NCI-H526 treated with DMSO at 0.1 percent for 48 hours (cell line): Measurements from ENCODE around the gene SIT1.
"Not testable (repeated sequence)": the region's sequence is repeated elsewhere in the genome, so short reads cannot be mapped to it uniquely, and the experiment has no call there.

Experiments used
- DNase-seq: peaks from one replicate; lab custom pipeline; 2025; lab: John Stamatoyannopoulos, UW

SIT1 gene

DNA sequence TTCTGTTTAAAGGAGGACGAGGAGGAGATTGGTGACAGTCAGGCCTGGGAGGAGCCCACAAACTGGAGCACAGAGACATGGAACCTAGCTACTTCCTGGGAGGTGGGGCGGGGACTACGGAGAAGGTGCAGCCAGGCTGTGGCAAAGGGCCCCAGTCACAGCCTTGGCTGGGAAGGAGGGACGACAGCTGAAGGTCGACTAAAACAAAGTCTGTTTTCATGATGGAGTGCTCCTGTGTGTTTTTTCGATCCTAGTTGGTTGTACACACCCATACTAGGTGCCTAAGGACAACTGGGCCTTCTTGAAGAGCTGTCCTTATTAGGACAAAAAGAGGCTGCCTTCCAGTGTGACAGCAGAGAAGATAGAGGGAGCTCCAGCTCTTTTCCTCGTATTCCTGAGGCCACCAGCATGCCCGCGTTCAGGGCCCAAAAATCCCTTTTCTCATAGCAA lies 10.3 kb upstream of the SIT1 start:
- no peak for DNase-seq

DNA sequence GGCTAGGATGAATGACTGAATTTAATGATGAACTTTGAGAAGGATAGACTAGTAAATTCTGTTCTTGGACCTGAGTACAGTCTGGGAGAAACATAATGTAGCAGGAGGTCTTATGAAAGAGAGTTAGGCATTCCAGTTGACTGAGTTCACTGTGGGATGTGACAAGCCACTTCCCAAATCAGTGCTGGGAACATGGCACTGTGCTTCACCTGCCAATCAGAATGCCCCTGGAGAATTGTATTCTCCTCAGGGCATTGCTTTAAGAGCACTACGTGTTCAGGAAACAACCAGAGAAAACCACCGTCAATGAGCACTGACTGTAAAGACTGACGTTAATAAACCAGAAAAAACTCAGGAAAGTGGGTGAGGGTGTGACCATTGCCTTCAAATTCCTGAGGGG lies 8.6 kb upstream of the SIT1 start:
- no peak for DNase-seq

DNA sequence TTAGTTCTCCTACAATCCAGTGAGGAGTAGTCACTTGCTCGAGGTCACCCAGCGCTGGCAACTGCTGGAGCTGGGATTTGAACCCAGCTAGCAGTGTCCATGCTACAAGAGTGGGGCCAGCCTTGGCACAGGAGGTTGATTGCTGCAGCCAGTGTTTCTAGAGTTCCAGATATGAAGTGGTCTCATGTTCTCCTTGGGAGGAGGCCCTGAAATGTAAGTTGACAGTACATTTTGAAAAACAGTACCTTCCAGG lies 8.2 kb upstream of the SIT1 start:
- DNase-seq: no peak

DNA sequence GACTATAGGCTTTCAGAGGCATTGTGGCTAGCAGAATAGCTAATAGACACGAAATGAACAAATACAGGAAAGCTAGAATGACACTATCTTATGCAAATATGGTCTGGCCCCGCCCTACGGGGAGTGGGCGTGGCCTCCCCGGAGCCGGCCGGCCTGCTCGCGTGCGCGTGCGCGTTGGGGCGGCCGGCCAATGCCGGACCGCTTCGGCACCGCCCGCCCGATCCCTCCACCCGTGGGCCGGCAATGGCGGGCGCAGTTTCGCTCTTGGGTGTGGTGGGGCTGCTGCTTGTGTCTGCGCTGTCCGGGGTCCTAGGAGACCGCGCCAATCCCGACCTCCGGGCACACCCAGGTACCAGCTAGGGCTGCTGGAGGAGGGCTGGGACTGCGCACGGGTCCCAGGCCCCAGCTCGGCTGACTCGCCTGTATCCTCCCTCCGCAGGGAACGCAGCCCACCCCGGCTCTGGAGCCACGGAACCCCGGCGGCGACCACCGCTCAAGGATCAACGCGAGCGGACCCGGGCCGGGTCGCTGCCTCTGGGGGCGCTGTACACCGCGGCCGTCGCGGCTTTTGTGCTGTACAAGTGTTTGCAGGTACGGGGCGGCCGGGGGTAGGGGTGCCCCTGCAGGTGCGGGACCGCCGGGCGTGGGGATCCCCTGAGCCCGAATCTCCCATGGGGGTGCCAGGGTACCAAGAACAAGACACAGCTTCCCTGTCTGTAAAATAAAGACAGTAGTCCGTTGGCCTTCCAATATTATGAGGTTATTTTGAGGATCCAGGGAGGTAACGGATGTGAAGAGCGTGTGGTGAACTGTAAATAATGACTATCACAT lies 7.6 kb upstream of the SIT1 start, which contains the start of gene CCDC107:
Gene CCDC107 (plus strand): TSS at position 156 of the 831 bp plus-strand sequence. CDS start 88 bp downstream, at position 244.
- peak; percentile 91 for DNase-seq

DNA sequence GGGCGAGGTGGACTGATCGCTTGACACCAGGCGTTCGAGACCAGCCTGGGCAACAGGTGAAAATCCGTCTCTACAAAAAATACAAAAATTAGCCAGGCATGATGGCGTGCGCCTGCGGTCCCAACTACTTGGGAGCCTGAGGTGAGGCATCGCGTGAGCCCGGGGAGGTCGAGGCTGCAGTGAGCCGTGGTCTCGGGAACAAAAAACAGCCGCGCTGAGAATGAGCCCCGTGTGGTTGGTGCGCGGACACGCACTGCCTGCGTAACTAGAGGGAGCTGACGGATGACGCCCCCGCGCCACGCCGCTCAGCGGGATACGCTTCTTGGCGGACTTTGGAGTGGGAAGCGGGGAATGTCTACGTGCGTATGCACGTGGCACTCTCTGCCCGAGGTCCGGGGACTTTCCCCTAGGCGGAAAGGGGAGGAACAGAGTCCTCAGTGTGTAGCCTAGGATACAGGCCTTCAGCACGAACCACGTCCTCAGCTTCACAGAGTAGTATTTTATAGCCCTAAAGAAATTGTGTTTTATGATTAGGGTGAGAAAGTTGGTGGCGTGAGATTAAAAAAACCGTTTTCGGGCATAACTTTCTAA lies 6.9 kb upstream of the SIT1 start, which contains the start of gene RMRP:
Gene RMRP (minus strand): TSS at position 474 of the 591 bp plus-strand sequence.
- DNase-seq: peak; percentile 95

DNA sequence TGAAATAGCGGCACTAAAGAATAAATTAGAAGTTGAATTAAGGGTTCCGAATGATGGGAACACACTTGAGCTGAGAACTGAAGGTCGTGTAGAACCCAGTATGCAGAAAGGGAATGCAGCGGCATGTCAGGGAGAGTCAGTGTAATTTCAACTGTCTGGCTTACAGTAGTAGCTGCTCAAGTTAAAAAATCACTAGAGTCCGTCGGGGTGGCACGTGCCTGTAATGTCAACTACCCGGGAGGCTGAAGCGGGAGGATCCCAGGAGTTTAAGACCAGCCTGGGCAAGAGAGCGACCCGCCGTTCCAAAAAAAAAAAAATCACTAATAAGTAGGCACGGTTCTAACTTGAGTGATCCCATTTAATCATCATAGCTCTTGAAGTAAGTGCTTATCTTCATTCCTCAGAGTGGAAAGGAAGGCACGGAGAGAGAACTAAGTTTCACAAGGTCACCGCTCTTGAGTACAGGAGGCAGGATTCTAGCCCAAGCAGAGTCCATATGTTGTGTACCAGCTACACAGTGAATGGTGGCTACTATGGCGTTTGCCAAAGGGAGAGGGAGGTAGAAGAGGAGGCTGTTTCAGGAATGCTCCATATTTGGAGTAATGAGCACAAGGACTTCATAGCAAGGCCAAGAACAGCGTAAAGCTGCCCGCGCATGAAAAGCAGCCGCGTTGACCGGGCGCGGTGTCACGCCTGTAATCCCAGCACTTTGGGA lies 6.3 kb upstream of the SIT1 start:
- no peak for DNase-seq

GRCh38 chr9:35656348-35656747 lies 5.6 kb upstream of the SIT1 start:
- DNase-seq: no peak

- DNase-seq: no peak
Measured at GRCh38 chr9:35653611-35654010, 2.9 kb upstream of the SIT1 start.

DNA sequence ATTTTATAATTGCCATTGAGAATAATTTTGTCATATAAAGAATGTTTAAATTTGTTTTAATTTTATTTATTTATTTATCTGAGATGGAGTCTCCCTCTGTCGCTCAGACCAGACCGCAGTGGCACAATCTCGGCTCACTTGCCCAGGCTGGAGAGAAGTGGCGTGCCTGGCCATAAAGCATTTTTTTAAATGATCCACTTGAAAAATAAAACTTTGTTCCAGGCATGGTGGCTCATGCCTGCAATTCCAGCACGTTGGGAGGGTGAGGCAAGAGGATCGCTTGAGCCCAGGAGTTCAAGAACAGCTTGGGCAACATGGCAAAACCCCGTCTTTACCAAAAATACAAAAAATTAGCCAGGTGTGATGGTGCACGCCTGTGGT lies 2.1 kb upstream of the SIT1 start:
- DNase-seq: no peak

GRCh38 chr9:35651956-35652828 lies 1.5 kb upstream of the SIT1 start:
- DNase-seq: no peak

GRCh38 chr9:35649431-35650340 lies 1.0 kb downstream of the SIT1 start:
- no peak for DNase-seq

- DNase-seq: peak; percentile 80
Measured at GRCh38 chr9:35646533-35647265, 4.0 kb downstream of the SIT1 start.

GRCh38 chr9:35646153-35646532 lies 4.6 kb downstream of the SIT1 start:
- peak; percentile 59 for DNase-seq

- DNase-seq: not testable (repeated sequence)
Measured at GRCh38 chr9:35645736-35646135, 5.0 kb downstream of the SIT1 start.

- DNase-seq: no peak
Measured at GRCh38 chr9:35643046-35643445, 7.7 kb downstream of the SIT1 start.

DNA sequence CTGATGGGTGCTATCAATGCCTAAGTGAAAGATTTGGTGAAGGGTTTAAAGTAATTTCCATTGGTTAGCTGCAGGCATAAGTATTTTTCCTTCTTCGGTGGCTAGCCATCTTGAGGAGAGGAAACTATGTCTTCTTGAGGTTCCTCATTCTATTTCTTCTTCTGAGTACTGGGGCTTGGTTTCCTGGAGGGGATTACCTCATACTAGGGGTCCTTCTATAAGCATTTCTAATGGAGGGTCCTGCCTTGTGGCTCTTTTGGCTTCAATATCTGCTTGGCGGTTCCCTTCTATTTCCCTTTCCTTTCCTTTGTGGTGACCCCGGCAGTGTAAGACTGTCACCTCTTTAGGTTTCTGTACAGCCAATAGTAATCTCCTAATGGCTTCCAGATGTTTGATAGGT lies 9.3 kb downstream of the SIT1 start:
- DNase-seq: not testable (repeated sequence)

DNA sequence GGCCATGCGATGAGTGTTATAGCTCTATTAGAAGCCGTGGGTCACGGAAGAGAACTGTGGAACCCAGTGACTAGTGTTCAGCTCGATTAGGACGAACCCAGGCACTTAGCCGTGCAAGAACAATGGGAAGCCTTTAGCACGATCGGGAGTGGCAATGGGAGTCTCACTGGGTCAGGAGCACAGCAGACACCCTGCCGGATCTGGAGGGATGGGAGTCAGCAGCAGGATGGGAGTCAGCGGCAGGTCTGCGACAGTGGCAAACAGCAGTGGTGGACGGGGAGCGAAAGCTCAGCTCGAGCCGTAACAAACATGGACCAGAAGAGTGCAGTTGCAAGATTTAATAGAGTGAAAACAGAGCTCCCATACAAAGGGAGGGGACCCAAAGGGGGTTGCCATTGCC lies 10.3 kb downstream of the SIT1 start:
- DNase-seq: not testable (repeated sequence)

DNA sequence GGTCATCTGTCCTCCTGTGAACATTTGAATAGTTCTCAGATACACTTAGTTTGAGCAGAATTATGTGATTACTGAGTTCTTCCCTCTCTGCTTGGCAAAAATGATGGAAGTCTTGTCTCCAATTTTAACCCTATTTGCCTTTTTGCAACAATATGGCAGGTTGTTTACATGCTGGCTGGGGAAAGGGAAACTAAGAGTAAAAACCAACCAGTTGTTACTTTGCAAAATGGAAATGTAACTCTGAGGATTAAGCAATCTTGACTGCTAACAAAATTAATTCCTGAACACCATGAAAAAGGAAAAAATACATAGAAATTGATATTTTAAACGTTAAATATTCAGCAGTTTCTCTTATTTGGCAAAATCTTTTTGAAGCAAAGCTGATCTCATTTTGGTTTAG lies 11.1 kb downstream of the SIT1 start:
- DNase-seq: no peak

DNA sequence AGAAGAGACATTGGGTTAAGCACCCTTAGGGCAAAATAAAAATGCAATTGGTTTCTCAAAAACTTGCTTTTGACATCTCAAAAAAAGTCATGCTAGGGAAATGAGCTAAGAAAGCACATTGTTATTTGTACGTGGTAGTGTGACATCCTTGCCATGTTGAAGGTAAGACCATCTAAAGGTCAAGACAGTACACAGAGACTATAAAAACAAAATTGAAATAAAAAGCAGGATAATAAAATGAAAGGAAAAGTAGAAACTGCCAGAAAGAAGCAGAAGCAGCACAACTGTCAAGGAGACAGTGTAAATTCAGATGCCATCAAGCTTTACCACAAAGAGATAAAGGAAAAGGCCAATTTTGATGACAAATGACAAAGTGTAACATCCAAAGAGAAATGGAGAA lies 11.5 kb downstream of the SIT1 start:
- not testable (repeated sequence) for DNase-seq

DNA sequence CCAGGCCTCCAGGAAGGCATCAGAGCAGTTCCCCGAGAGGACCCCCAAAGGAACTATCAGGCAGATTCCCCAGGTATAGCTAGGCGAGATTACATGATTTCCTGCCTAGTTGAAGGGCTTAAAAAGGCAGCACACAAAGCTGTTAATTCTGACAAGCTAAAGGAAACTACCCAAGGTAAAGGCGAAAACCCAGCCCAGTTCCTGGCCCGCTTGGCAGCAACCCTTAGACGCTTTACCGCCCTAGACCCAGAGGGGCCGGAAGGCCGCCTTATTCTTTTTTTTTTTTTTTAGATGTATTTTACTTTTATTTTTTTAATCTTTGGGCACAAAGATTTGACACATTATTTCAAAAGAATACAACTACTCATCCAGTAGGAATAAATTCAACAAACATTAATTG lies 12.0 kb downstream of the SIT1 start:
- not testable (repeated sequence) for DNase-seq
